Mesothelial cell of epicardium (in vitro differentiated cells): ENCODE results near the gene FIBCD1. TPM values are rescaled to one million over a fixed set of nuclear protein-coding genes. Genes with fewer than 3 reads are reported as not detected.

Experiments
- DNase-seq, 2 experiments: peaks; one replicate each; pipeline ENCODE4 v3.0.0; 2021; ENCODE audit warnings: low spot score in 2 of 2; ENCODE audit not compliant: unreplicated experiment in 2 of 2
- H3K27ac Mint-ChIP-seq: 2 replicates; pipeline ENCODE4 v1.8.0; 2021; ENCODE audit warnings: mixed read lengths
- H3K27me3 Mint-ChIP-seq: 2 replicates; pipeline ENCODE4 v1.8.0; 2021; ENCODE audit warnings: low read depth, mixed read lengths
- H3K36me3 Mint-ChIP-seq: 2 replicates; pipeline ENCODE4 v1.8.0; 2021; ENCODE audit warnings: mixed read lengths
- H3K4me1 Mint-ChIP-seq: 2 replicates; pipeline ENCODE4 v1.8.0; 2021; ENCODE audit warnings: mixed read lengths
- H3K4me3 Mint-ChIP-seq: 2 replicates; pipeline ENCODE4 v1.8.0; 2021; ENCODE audit warnings: mild to moderate bottlenecking, moderate library complexity, mixed read lengths
- H3K9me3 Mint-ChIP-seq: 2 replicates; pipeline ENCODE4 v1.8.0; 2021; ENCODE audit warnings: mixed read lengths
- total RNA-seq: library from RNA; stranded (reverse); gene quantifications from 3 replicates; pipeline ENCODE4 v1.2.1, GENCODE V29; 2021
- TF ChIP-seq, protein P1 (sequence below): fragments of 200-600 bp; sonication (generic); IDR thresholded peaks from one replicate; pipeline ENCODE4 v1.5.0; 2021; ENCODE audit warnings: antibody characterized with exemption; ENCODE audit not compliant: unreplicated experiment

Gene FIBCD1
- total RNA-seq, 1 donor from 2014 or later: 2.2 TPM

DNA sequence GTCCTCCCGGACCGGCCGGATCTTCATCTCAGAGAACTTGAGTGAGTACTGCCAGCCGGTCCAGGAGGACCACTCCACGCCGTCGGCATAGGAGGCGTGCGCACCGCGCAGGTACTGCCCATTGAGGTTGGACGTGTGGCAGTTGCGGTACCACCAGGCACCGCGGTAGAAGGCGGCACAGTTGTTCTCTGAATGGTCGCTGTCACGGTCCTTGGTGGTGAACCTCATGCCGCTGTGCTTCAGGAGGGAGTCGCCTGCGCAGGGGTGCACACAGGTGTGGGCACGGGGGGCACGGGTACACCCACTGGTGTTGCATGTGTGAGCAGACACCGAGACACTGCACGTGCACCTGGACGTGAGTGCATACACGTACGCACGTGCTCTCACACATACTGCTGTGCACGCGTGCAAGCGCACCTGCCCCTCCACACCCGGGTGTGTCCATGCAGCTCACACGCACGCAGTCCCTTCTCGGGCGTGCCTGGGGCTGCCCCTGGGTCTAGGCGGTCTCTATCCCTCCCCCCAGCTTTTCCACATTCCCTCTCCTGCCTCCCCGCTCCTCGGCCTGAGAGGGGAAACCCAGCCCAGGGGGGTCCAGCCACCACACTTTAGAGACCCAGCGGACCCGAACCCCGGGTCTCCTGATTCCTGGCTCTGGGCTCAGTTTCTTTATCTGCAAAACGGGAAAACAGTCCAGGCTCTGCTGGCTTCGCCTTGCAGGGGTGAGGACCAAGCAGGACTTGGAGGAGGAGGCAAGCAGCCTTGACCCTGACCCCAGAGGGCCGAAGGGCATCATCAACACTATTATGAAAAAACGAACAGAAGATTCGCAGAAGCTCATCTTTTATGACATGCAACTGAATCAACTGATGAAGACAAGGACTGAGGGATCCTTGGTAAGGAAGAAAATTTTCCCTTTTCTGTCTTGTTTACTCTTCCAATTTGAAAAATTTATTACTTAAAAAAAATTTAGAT, 34.7 kb downstream of the FIBCD1 start:
- TF ChIP-seq, protein P1, sequence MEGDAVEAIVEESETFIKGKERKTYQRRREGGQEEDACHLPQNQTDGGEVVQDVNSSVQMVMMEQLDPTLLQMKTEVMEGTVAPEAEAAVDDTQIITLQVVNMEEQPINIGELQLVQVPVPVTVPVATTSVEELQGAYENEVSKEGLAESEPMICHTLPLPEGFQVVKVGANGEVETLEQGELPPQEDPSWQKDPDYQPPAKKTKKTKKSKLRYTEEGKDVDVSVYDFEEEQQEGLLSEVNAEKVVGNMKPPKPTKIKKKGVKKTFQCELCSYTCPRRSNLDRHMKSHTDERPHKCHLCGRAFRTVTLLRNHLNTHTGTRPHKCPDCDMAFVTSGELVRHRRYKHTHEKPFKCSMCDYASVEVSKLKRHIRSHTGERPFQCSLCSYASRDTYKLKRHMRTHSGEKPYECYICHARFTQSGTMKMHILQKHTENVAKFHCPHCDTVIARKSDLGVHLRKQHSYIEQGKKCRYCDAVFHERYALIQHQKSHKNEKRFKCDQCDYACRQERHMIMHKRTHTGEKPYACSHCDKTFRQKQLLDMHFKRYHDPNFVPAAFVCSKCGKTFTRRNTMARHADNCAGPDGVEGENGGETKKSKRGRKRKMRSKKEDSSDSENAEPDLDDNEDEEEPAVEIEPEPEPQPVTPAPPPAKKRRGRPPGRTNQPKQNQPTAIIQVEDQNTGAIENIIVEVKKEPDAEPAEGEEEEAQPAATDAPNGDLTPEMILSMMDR: no peak
- H3K4me1 Mint-ChIP-seq: peaks cover 8% of the 10 kb centered on the region
- H3K27ac Mint-ChIP-seq: no peak overlapping the region
- H3K27me3 Mint-ChIP-seq: peaks cover 6% of the 10 kb centered on the region
- no peaks in the 10 kb centered on the region for H3K9me3 Mint-ChIP-seq
- H3K4me3 Mint-ChIP-seq: no peak overlapping the region
- no peaks in the 10 kb centered on the region for H3K36me3 Mint-ChIP-seq
- no peak for DNase-seq

DNA sequence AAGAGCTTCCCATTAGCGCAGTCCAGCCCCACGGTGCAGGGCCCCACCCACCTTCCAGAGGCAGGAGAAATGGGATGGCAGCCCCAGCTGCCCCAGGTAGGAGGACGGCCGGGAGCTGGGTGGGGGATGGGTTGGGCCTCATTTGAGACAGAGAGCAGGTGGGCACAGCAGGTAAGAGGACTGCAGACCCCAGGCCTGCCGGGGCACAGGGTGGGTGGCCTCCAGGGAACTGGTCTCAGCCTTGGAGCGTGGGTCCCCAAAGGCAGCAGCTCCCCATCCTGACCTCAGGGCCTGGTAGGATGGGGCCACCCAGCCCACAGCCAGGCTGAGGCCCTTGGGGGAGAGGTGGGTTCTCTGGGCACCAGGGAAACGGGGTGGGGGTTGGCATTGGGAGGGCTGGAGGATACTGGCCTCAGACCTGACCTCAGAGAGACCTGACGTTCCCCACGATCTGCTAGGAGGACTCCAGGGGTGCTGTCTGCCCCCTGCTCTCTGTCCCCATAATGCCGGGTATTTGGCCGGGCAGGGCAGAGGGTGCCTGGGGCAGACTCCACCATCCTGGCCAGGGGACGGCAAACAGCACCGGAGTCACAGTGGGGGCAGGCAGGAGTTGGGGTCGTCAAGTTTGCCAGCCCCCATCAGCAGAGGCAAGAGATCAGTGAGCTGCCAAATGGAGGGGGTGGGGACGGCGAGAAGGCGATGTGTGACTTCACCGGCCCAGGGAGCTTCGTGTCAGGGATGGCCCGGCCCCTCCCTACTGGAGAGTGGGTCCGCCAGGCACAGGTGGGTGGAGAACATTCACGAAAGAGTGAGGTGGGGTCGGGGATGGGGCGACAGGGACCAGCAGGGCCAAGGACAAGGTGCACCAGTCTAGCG, 35.6 kb downstream of the FIBCD1 start:
- Mint-ChIP-seq H3K9me3 (no peaks in the 10 kb centered on the region), H3K36me3 (no peaks in the 10 kb centered on the region)

DNA sequence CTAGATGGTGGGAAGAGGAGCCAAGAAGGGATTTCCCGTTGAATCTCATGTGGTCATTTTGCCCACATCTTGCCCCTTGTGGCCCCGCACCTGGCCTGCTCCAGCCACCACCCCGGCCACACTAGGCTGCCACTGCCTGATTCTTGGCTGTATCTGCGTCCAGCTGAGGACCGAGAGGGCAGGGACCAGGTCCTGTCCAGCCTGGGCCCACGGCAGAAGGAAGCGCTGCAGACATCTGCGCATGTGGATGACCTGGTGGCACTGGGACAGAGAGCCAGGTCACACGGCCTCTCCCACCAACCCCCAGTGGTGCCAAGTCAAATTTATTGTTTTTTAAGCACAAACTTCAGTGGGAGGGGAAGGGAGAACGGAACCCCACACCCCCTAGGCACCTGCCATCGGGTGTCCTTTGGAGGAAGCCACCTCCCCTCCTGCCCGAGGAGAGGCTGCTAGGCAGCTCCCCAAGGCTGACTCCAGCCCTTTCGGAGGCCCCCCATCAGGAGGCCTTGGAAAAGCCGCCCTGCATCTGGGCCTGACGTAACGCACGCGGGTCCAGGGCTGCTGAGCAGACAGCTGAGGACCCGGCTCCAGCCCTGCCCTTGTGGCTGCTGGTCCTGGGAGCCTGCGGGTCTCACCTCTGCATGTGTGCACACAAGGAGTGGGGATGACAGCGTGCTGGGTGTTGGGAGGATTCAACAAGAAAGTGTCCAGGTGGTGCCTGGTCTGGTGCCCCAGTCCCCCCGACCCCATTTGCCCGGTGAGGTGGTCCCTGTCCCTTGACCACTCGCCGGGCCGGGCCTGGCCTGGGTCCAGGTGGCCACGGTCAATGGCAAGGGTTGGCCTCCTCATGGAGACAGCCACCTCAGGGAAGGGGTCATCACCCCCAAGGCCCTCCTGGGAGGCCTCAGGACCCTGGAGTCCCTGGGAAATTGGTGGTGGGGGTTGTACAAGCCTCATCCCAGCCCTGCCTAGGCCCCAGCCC, 36.6 kb downstream of the FIBCD1 start:
- H3K9me3 Mint-ChIP-seq: no peaks in the 10 kb centered on the region
- H3K36me3 Mint-ChIP-seq: no peaks in the 10 kb centered on the region
- DNase-seq: no peak
- H3K27me3 Mint-ChIP-seq: peaks cover 6% of the 10 kb centered on the region
- TF ChIP-seq, protein P1: no peak
- no peak overlapping the region for H3K27ac Mint-ChIP-seq
- peaks cover 1% of the 10 kb centered on the region for H3K4me1 Mint-ChIP-seq
- no peak overlapping the region for H3K4me3 Mint-ChIP-seq

More for the DNA sequence above, 35.6 kb downstream of the FIBCD1 start:
- DNase-seq: no peak
- TF ChIP-seq, protein P1: no peak
- Mint-ChIP-seq H3K27ac (no peak overlapping the region), H3K27me3 (peaks cover 6% of the 10 kb centered on the region), H3K4me3 (no peak overlapping the region), H3K4me1 (peaks cover 7% of the 10 kb centered on the region)

DNA sequence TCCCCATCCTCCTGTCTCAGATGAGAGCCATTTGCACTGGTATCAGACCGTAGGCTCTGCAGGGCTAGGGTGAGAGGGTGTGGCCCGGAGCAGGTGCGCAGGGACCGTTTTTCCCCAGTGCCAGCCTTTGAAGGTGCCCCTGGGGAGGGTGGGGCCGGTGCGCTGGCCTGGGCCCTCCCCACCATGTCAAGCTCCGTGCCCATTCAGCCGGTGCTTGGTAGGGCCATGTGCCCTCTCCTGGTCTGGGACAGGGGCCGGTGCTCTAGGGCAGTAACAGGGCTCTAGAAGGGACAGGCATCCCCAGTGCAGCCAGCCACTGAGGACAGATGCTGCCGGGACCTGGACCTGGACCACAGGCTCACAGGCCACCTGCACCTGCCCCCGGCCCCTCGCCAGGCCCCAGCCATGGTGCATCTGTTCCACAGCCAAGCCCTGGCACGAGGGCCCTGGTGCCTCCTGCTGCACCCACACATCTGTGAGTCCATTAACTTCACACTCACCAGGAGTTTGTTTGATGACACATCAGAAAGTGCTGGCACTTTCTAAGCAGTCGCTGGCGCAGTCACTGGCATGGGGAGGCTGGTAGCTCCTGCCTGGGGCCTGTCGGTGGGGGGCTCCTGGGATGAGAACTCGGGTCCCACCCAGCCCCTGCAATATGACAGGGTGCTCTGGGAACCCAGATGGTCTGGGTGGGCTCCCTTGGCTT, 37.4 kb downstream of the FIBCD1 start:
- no peaks in the 10 kb centered on the region for H3K9me3 Mint-ChIP-seq
- no peak overlapping the region for H3K4me3 Mint-ChIP-seq
- TF ChIP-seq, protein P1: no peak

More for the DNA sequence above, 37.4 kb downstream of the FIBCD1 start:
- DNase-seq: no peak
- H3K27ac Mint-ChIP-seq: no peak overlapping the region
- H3K27me3 Mint-ChIP-seq: peaks cover 6% of the 10 kb centered on the region
- H3K36me3 Mint-ChIP-seq: no peaks in the 10 kb centered on the region
- no peaks in the 10 kb centered on the region for H3K4me1 Mint-ChIP-seq
